B cell (primary cell): Measurements from ENCODE around the gene FRRS1. TPM values are rescaled to one million over a fixed set of nuclear protein-coding genes. Genes with fewer than 3 reads are reported as not detected.

Experiments
- ATAC-seq: fragments of 200-7000 bp; cut with Tn5 transposase; one replicate; pipeline ENCODE4 v1.10.0; 2021; ENCODE audit warnings: low read depth, mild to moderate bottlenecking, moderate number of reproducible peaks, moderate library complexity
- CTCF ChIA-PET: fragments of 350-600 bp; sonication (Branson Sonifier 250); formaldehyde crosslinking; loops from one replicate; lab custom pipeline; 2021; ENCODE audit warnings: antibody characterized with exemption, inconsistent platforms; lab: Charles Lee
- POLR2A ChIA-PET: fragments of 350-600 bp; sonication (Branson Sonifier 250); formaldehyde crosslinking; loops from one replicate; lab custom pipeline; 2021; ENCODE audit warnings: antibody characterized with exemption; lab: Charles Lee
- DNase-seq: peaks from one replicate; pipeline ENCODE4 v3.0.0; 2013
- H2AFZ ChIP-seq: 2 replicates; pipeline ENCODE4 v1.6.1; 2012; ENCODE audit warnings: mild to moderate bottlenecking, low read depth, low read length; ENCODE audit not compliant: insufficient read depth, poor library complexity, severe bottlenecking
- H3K27ac ChIP-seq, 2 donors: 1 replicate in 1 of 2; 2 replicates in 1 of 2; pipeline ENCODE4 v1.5.1; 2012 to 2013; ENCODE audit warnings: low read length in 2 of 2, mild to moderate bottlenecking in 2 of 2, moderate library complexity in 1 of 2
- H3K27me3 ChIP-seq, 4 experiments: fragments of 200-600 bp in 1 of 4; sonication (generic) in 1 of 4; replicated peaks in 1 of 4; 1 replicate in 2 of 4; 2 replicates in 2 of 4; pipeline versions ENCODE4 v1.6.1 to v1.7.0; 2013 to 2016; ENCODE audit warnings: low read length in 3 of 4, mild to moderate bottlenecking in 2 of 4, mixed read lengths in 1 of 4, moderate library complexity in 1 of 4; ENCODE audit not compliant: insufficient read depth in 4 of 4, control insufficient read depth in 3 of 4; ENCODE audit errors: control extremely low read depth in 1 of 4
- H3K36me3 ChIP-seq, 2 experiments: replicated peaks in 1 of 2; 1 replicate in 1 of 2; 2 replicates in 1 of 2; pipeline versions ENCODE4 v1.6.1 to v1.7.1; 2013; ENCODE audit warnings: low read length in 1 of 2; ENCODE audit not compliant: insufficient read depth in 2 of 2, control insufficient read depth in 1 of 2; ENCODE audit errors: control extremely low read depth in 1 of 2, extremely low read depth in 1 of 2
- H3K4me1 ChIP-seq, 2 donors: fragments of 200-600 bp in 1 of 2; sonication (generic) in 1 of 2; 1 replicate in 1 of 2; 2 replicates in 1 of 2; pipeline versions ENCODE4 v1.5.1 to v1.6.1; 2013 to 2017; ENCODE audit warnings: low read length in 2 of 2; ENCODE audit not compliant: control insufficient read depth in 2 of 2, insufficient read depth in 2 of 2
- H3K4me2 ChIP-seq: replicated peaks from 2 replicates; pipeline ENCODE3; 2012; ENCODE audit warnings: mild to moderate bottlenecking, low read depth, low read length; ENCODE audit not compliant: poor library complexity, severe bottlenecking
- H3K4me3 ChIP-seq, 5 experiments: fragments of 200-600 bp in 1 of 5; sonication (generic) in 1 of 5; 1 replicate in 3 of 5; 2 replicates in 2 of 5; pipeline versions ENCODE4 v1.5.1 to v1.7.0; 2011 to 2016; ENCODE audit warnings: low read length in 4 of 5, mild to moderate bottlenecking in 4 of 5, low read depth in 2 of 5, control low read depth in 1 of 5, moderate library complexity in 1 of 5; ENCODE audit not compliant: insufficient read depth in 1 of 5; ENCODE audit errors: control extremely low read depth in 1 of 5, extremely low read depth in 1 of 5
- H3K79me2 ChIP-seq: fragments of 200-600 bp; sonication (generic); one replicate; pipeline ENCODE4 v1.6.0; 2016; ENCODE audit warnings: low read length; ENCODE audit not compliant: control insufficient read depth, insufficient read depth
- H3K9ac ChIP-seq: fragments of 200-600 bp; sonication (generic); 2 replicates; pipeline ENCODE4 v1.6.1; 2017; ENCODE audit warnings: mild to moderate bottlenecking, low read length, moderate library complexity
- H3K9me3 ChIP-seq, 3 donors: one replicate each; pipeline versions ENCODE4 v1.6.1 to v1.7.1; 2013; ENCODE audit warnings: low read length in 2 of 3; ENCODE audit not compliant: control insufficient read depth in 2 of 3, insufficient read depth in 1 of 3; ENCODE audit errors: control extremely low read depth in 1 of 3
- H4K20me1 ChIP-seq: 2 replicates; pipeline ENCODE4 v1.6.0; 2012; ENCODE audit warnings: mild to moderate bottlenecking, low read length; ENCODE audit not compliant: insufficient read depth, control insufficient read depth, poor library complexity, severe bottlenecking
- H3K27ac Mint-ChIP-seq: one replicate; pipeline ENCODE4 v1.8.0; 2021; ENCODE audit warnings: mixed read lengths
- H3K27me3 Mint-ChIP-seq: one replicate; pipeline ENCODE4 v1.8.0; 2021; ENCODE audit warnings: mixed read lengths
- H3K4me1 Mint-ChIP-seq: one replicate; pipeline ENCODE4 v1.8.0; 2021; ENCODE audit warnings: mixed read lengths
- H3K4me3 Mint-ChIP-seq: one replicate; pipeline ENCODE4 v1.8.0; 2021; ENCODE audit warnings: mixed read lengths
- H3K9me3 Mint-ChIP-seq: one replicate; pipeline ENCODE4 v1.8.0; 2022; ENCODE audit warnings: mixed read lengths; ENCODE audit not compliant: insufficient read depth
- CTCF ChIP-seq: fragments of 200-600 bp; IDR thresholded peaks from one replicate; pipeline ENCODE4 v1.8.0; 2022; ENCODE audit warnings: antibody characterized with exemption, mild to moderate bottlenecking
- EZH2 ChIP-seq: IDR thresholded peaks from 2 replicates; pipeline ENCODE4 v1.6.1; 2012; ENCODE audit warnings: borderline replicate concordance, low read depth, mild to moderate bottlenecking, moderate library complexity, low read length; ENCODE audit not compliant: insufficient read depth, poor library complexity, severe bottlenecking
- WGBS: methylation state at CpG from one replicate; pipeline ENCODE4 v1.1.5; 2013; ENCODE audit warnings: missing lambda C conversion rate; ENCODE audit not compliant: insufficient coverage; 5-methylcytosine and 5-hydroxymethylcytosine counted together
- intact Hi-C: fragments of 100-400 bp; cut with micrococcal nuclease; formaldehyde crosslinking; loops from one replicate; pipeline ENCODE4 v1.10.0; 2022
- polyA plus RNA-seq: library from polyadenylated mRNA; depleted of rRNA; stranded (reverse); fragments of >200 nt; gene quantifications from 2 replicates; pipeline ENCODE4 v1.2.3, GENCODE V29; 2012
- total RNA-seq, 2 donors: library from RNA; stranded (reverse); fragments of 120-200 nt in 1 of 2; gene quantifications; 1 replicate in 1 of 2; 2 replicates in 1 of 2; pipeline versions ENCODE4 v1.2.3 to v1.2.4, GENCODE V29; 2013 to 2022

Gene FRRS1
- total and polyA plus RNA-seq, 2 donors (not counting 1 experiment from before 2014, with no cell fraction given), result 0.73 to 0.96 TPM

- no peaks in the 10 kb centered on the region for H3K9me3 Mint-ChIP-seq
- H3K27ac Mint-ChIP-seq, result no peak overlapping the region
- H3K4me2 ChIP-seq, result no peak overlapping the region
- H3K9me3 ChIP-seq, result no peaks in the 10 kb centered on the region
- H3K27me3 Mint-ChIP-seq, result peaks cover 32% of the 10 kb centered on the region
- H3K4me3 ChIP-seq, result no peak overlapping the region
- no peak overlapping the region for H3K4me3 Mint-ChIP-seq
- TF ChIP-seq CTCF (no peak), EZH2 (no peak)
- peaks cover 27 to 28% of the 10 kb centered on the region in 2 donors for H3K4me1 ChIP-seq
- 86% methylated on average over 1 of the region's 3 CpGs for WGBS
- H3K27ac ChIP-seq, result no peak overlapping the region
- H3K27me3 ChIP-seq, result peaks cover 0 to 12% (median 5%) of the 10 kb centered on the region in 4 experiments
- no peaks in the 10 kb centered on the region for H3K79me2 ChIP-seq
- no peaks in the 10 kb centered on the region for H4K20me1 ChIP-seq
- ChIA-PET CTCF (interaction anchor here (0.7 kb wide), 1 partner anchor 1751 kb away, joined by 3 read pairs; no protein-coding TSS in a partner anchor), POLR2A (no interaction called here)
- no peak for DNase-seq
- H2AFZ ChIP-seq, result no peak overlapping the region
- no peak for ATAC-seq
- H3K36me3 ChIP-seq, result no peaks in the 10 kb centered on the region
- H3K4me1 Mint-ChIP-seq, result peaks cover 27% of the 10 kb centered on the region
- intact Hi-C loops, result no loop called here
- no peak overlapping the region for H3K9ac ChIP-seq
Measured at GRCh38 chr1:99782920-99783319, 16.5 kb upstream of the FRRS1 start.

GRCh38 chr1:99782397-99782796 is 16.0 kb upstream of the FRRS1 start:
- Histone ChIP-seq H3K4me1 (peaks cover 27 to 28% of the 10 kb centered on the region in 2 donors), H3K9me3 (no peaks in the 10 kb centered on the region), H3K4me2 (no peak overlapping the region), H3K27ac (no peak overlapping the region), H3K9ac (no peak overlapping the region), H3K79me2 (no peaks in the 10 kb centered on the region), H2AFZ (no peak overlapping the region), H3K27me3 (peaks cover 0 to 12% (median 5%) of the 10 kb centered on the region in 4 experiments), H3K36me3 (no peaks in the 10 kb centered on the region), H4K20me1 (no peaks in the 10 kb centered on the region), H3K4me3 (no peak overlapping the region)
- ATAC-seq (no peak), DNase-seq (no peak)
- ChIA-PET POLR2A (no interaction called here), CTCF (interaction anchor here (0.7 kb wide), 1 partner anchor 1750 kb away, joined by 3 read pairs; no protein-coding TSS in a partner anchor)
- peaks cover 34% of the 10 kb centered on the region for H3K27me3 Mint-ChIP-seq
- TF ChIP-seq EZH2 (no peak), CTCF (no peak)
- no peak overlapping the region for H3K27ac Mint-ChIP-seq
- H3K4me3 Mint-ChIP-seq, result no peak overlapping the region
- 75% methylated on average over 1 of the region's 1 CpG for WGBS
- peaks cover 27% of the 10 kb centered on the region for H3K4me1 Mint-ChIP-seq
- intact Hi-C loops, result no loop called here
- no peaks in the 10 kb centered on the region for H3K9me3 Mint-ChIP-seq
